GM12878 (cell line): Measurements from ENCODE around the gene CHRNG. TPM values are rescaled to one million over a fixed set of nuclear protein-coding genes. Genes with fewer than 3 reads are reported as not detected.

ENCODE experiments used
- ATAC-seq: fragments of 200-7000 bp; cut with Tn5 transposase; 3 replicates; pipeline ENCODE4 v1.9.1; 2020; ENCODE audit warnings: mild to moderate bottlenecking, moderate library complexity
- BruUV-seq: library from RNA; stranded (reverse); fragments of 400-500 nt; replicated peaks from 2 replicates; lab custom pipeline; 2021; lab: Mats Ljungman, UMichigan
- CTCF ChIA-PET: fragments of 300-600 bp; sonication (Branson Sonifier 250); formaldehyde crosslinking; extraction: SDS; loops from one replicate; lab custom pipeline; 2021; ENCODE audit warnings: inconsistent platforms; lab: Yijun Ruan, JAX
- POLR2A ChIA-PET: fragments of 350-600 bp; formaldehyde crosslinking; extraction: SDS; loops from one replicate; lab custom pipeline; 2021; ENCODE audit warnings: inconsistent platforms; lab: Charles Lee
- RAD21 ChIA-PET: fragments of 300-600 bp; sonication (Branson Sonifier 250); formaldehyde crosslinking; loops from one replicate; lab custom pipeline; 2023; ENCODE audit warnings: antibody characterized with exemption; ENCODE audit not compliant: unreplicated experiment; lab: Charles Lee
- SMC1A ChIA-PET: fragments of 300-600 bp; sonication (Branson Sonifier 250); formaldehyde crosslinking; loops from one replicate; lab custom pipeline; 2023; ENCODE audit not compliant: unreplicated experiment, uncharacterized antibody; lab: Charles Lee
- DNase-seq: peaks from one replicate; pipeline ENCODE4 v3.0.0-alpha.2; 2011; ENCODE audit warnings: low read depth, low spot score
- FAIRE-seq: peaks from 3 replicates; lab custom pipeline; 2011; peaks lifted over from hg19 to GRCh38; lab: Jason Lieb, UNC
- H2AFZ ChIP-seq: 2 replicates; pipeline ENCODE4 v1.6.0; 2011; ENCODE audit warnings: low read depth, low read length, control low read depth; ENCODE audit not compliant: control insufficient read depth
- H3K27ac ChIP-seq: 2 replicates; pipeline ENCODE4 v1.5.1; 2011; ENCODE audit warnings: control low read depth; ENCODE audit not compliant: control insufficient read depth, insufficient read depth
- H3K27me3 ChIP-seq, 2 experiments: replicated peaks in 1 of 2; 2 replicates each; pipeline versions ENCODE4 v1.6.0 to v1.6.1; 2011; ENCODE audit warnings: low read length in 1 of 2; ENCODE audit not compliant: control insufficient read depth in 2 of 2, insufficient read depth in 2 of 2
- H3K36me3 ChIP-seq, 2 experiments: 2 replicates each; pipeline ENCODE4 v1.5.1; 2011; ENCODE audit warnings: low read length in 1 of 2; ENCODE audit not compliant: control insufficient read depth in 2 of 2, insufficient read depth in 2 of 2
- H3K4me1 ChIP-seq: 2 replicates; pipeline ENCODE4 v1.6.1; 2011; ENCODE audit warnings: mild to moderate bottlenecking, low read length, moderate library complexity, mixed read lengths; ENCODE audit not compliant: control insufficient read depth, insufficient read depth
- H3K4me2 ChIP-seq: 2 replicates; pipeline ENCODE4 v1.6.0; 2011; ENCODE audit warnings: control low read depth; ENCODE audit not compliant: control insufficient read depth, insufficient read depth
- H3K4me3 ChIP-seq: fragments of 200-600 bp; sonication (generic); 2 replicates; pipeline ENCODE4 v1.5.1; 2016
- H3K79me2 ChIP-seq: 2 replicates; pipeline ENCODE4 v1.6.0; 2011; ENCODE audit warnings: low read length; ENCODE audit not compliant: control insufficient read depth, insufficient read depth
- H3K9ac ChIP-seq: 2 replicates; pipeline ENCODE4 v1.8.0; 2011; ENCODE audit warnings: low read length, control low read depth, mixed read lengths; ENCODE audit not compliant: control insufficient read depth, insufficient read depth
- H3K9me3 ChIP-seq: replicated peaks from 3 replicates; pipeline ENCODE4 v1.5.1; 2011; ENCODE audit warnings: mild to moderate bottlenecking, low read length; ENCODE audit not compliant: control insufficient read depth, insufficient read depth
- H4K20me1 ChIP-seq: 2 replicates; pipeline ENCODE4 v1.6.0; 2011; ENCODE audit not compliant: control insufficient read depth, insufficient read depth
- BACH1 ChIP-seq: fragments of 450-650 bp; IDR thresholded peaks from 2 replicates; pipeline ENCODE4 v1.6.1; 2017; ENCODE audit warnings: mild to moderate bottlenecking, borderline replicate concordance
- CEBPB ChIP-seq, 2 experiments: fragments of 150-350 bp in 1 of 2; IDR thresholded peaks; 2 replicates each; pipeline ENCODE4 v1.6.1; 2012 to 2014; ENCODE audit warnings: low read depth in 2 of 2, low read length in 2 of 2, borderline replicate concordance in 1 of 2, inconsistent platforms in 1 of 2
- CHD2 ChIP-seq: IDR thresholded peaks from 2 replicates; pipeline ENCODE4 v1.6.1; 2011; ENCODE audit warnings: low read depth, low read length, improper control_type of control experiment, borderline replicate concordance
- ETV6 ChIP-seq, 2 experiments: fragments of 450-650 bp in 1 of 2; IDR thresholded peaks in 1 of 2; conservative IDR thresholded peaks in 1 of 2; 2 replicates each; pipeline ENCODE4 v1.6.1; 2014; ENCODE audit warnings: antibody characterized with exemption in 1 of 2, borderline replicate concordance in 1 of 2, low read depth in 1 of 2, mild to moderate bottlenecking in 1 of 2, moderate library complexity in 1 of 2
- GABPA ChIP-seq: IDR thresholded peaks from 2 replicates; pipeline ENCODE4 v1.6.1; 2014; ENCODE audit warnings: antibody characterized with exemption, low read depth, mild to moderate bottlenecking, inconsistent platforms
- GATAD2B ChIP-seq: fragments of 450-650 bp; conservative IDR thresholded peaks from 2 replicates; pipeline ENCODE4 v1.6.1; 2017; ENCODE audit warnings: low read depth, mild to moderate bottlenecking, moderate library complexity
- JUNB ChIP-seq: IDR thresholded peaks from 2 replicates; pipeline ENCODE4 v1.6.1; 2016; ENCODE audit warnings: antibody characterized with exemption, mild to moderate bottlenecking
- KAT2A ChIP-seq: conservative IDR thresholded peaks from 2 replicates; pipeline ENCODE4 v1.6.1; 2011; ENCODE audit warnings: low read depth, low read length; ENCODE audit not compliant: control insufficient read depth
- KLF5 ChIP-seq: fragments of 450-650 bp; IDR thresholded peaks from 2 replicates; pipeline ENCODE4 v1.6.1; 2014; ENCODE audit warnings: mild to moderate bottlenecking; ENCODE audit not compliant: partially characterized antibody
- MTA2 ChIP-seq: fragments of 450-650 bp; IDR thresholded peaks from 2 replicates; pipeline ENCODE4 v1.6.1; 2016; ENCODE audit warnings: low read depth, mild to moderate bottlenecking, moderate library complexity
- POLR2A ChIP-seq: IDR thresholded peaks from 2 replicates; pipeline ENCODE4 v1.6.1; 2011; ENCODE audit warnings: low read depth, mild to moderate bottlenecking, low read length
- POU2F2 ChIP-seq: IDR thresholded peaks from 3 replicates; pipeline ENCODE4 v1.6.1; 2011; ENCODE audit warnings: low read depth, mild to moderate bottlenecking, low read length, borderline replicate concordance
- SIX5 ChIP-seq: IDR thresholded peaks from 2 replicates; pipeline ENCODE4 v1.6.1; 2011; ENCODE audit warnings: mild to moderate bottlenecking, low read depth, low read length, moderate library complexity; ENCODE audit not compliant: severe bottlenecking
- SMAD5 ChIP-seq: IDR thresholded peaks from 2 replicates; pipeline ENCODE4 v1.6.1; 2016; ENCODE audit warnings: antibody characterized with exemption, low read depth
- SRF ChIP-seq, 2 experiments: IDR thresholded peaks; 2 replicates each; pipeline ENCODE4 v1.6.1; 2011; ENCODE audit warnings: low read depth in 2 of 2, low read length in 2 of 2, mild to moderate bottlenecking in 1 of 2, moderate library complexity in 1 of 2
- STAT1 ChIP-seq: fragments of 450-650 bp; conservative IDR thresholded peaks from 2 replicates; pipeline ENCODE4 v1.6.1; 2014; ENCODE audit warnings: antibody characterized with exemption, mild to moderate bottlenecking
- STAT3 ChIP-seq: IDR thresholded peaks from 2 replicates; pipeline ENCODE4 v1.6.1; 2011; ENCODE audit warnings: low read depth, low read length, improper control_type of control experiment
- WGBS: methylation state at CpG from one replicate; pipeline ENCODE4 v1.1.6; 2016; ENCODE audit warnings: low lambda C conversion rate; ENCODE audit not compliant: insufficient replicate concordance, insufficient coverage; ENCODE audit errors: missing lambda C conversion rate; 5-methylcytosine and 5-hydroxymethylcytosine counted together
- in situ Hi-C: fragments of 300-500 bp; cut with MboI; formaldehyde crosslinking; loops from 9 replicates; pipeline ENCODE4 v1.14.3; 2018; ENCODE audit warnings: mixed read lengths
- intact Hi-C: fragments of 100-400 bp; cut with micrococcal nuclease; formaldehyde crosslinking; loops from one replicate; pipeline ENCODE4 v1.14.2; 2022; ENCODE audit not compliant: unreplicated experiment
- polyA plus RNA-seq, 11 experiments: library from polyadenylated mRNA; depleted of rRNA in 4 of 11; unstranded in 6 of 11; stranded (reverse) in 5 of 11; fragments of >200 nt; fragmentation: Nextera tagmentation in 4 of 11; fragmentation: Illumina TruSeq in 1 of 11; extraction: Ambion mirVana in 4 of 11; extraction: Trizol in 1 of 11; gene quantifications; 1 replicate in 1 of 11; 2 replicates in 10 of 11; pipeline versions ENCODE4 v1.2.1 to v1.2.3, GENCODE V29; 2011 to 2016; ENCODE audit warnings: inconsistent platforms in 2 of 11, missing spikeins in 2 of 11, low read depth in 1 of 11
- total RNA-seq, 4 experiments: library from RNA; depleted of rRNA in 3 of 4; stranded (reverse); fragments of >200 nt in 3 of 4; fragmentation: Illumina TruSeq in 1 of 4; extraction: Trizol in 1 of 4; gene quantifications; 2 replicates each; pipeline versions ENCODE4 v1.2.1 to v1.2.3, GENCODE V29; 2013 to 2021
- TF ChIP-seq, protein P1 (sequence below): fragments of 450-650 bp; IDR thresholded peaks from 2 replicates; pipeline ENCODE4 v1.6.1; 2018; ENCODE audit warnings: borderline replicate concordance, mild to moderate bottlenecking; ENCODE audit not compliant: partially characterized antibody
- TF ChIP-seq, protein P2 (sequence below): fragments of 450-650 bp; IDR thresholded peaks from 2 replicates; pipeline ENCODE4 v1.6.1; 2016; ENCODE audit warnings: mild to moderate bottlenecking, moderate library complexity, borderline replicate concordance

Gene CHRNG
- total and polyA plus RNA-seq, 10 of the 15 experiments (the other 5 are each of a cell fraction or from before 2014, with no cell fraction given): 0.17 TPM; not detected in 9

DNA sequence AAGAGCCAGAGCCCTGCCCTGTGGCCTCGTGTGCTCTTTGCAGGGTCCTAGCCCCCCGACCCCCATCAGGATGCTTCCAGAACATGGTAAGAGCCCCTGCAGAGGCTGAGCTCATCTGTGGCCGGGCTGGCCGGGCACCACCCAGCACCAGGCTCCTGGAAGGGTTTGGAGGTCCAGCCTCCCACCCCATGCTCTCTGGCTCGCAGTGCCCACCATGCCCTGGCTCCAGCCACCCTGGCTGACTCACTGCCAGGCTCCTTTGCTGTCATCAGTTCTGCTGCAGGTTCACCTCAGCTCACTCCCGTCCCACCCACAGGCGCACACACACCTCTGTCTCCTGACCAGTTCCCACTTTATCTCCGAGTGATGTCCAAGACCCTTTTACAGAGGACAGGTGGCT is 48.5 kb downstream of the CHRNG start:
- Histone ChIP-seq H3K79me2 (no peaks in the 10 kb centered on the region), H4K20me1 (no peaks in the 10 kb centered on the region), H2AFZ (no peak overlapping the region), H3K9ac (no peak overlapping the region), H3K4me2 (no peak overlapping the region), H3K4me1 (no peaks in the 10 kb centered on the region), H3K27me3 (no peaks in the 10 kb centered on the region), H3K4me3 (no peak overlapping the region), H3K27ac (no peak overlapping the region), H3K9me3 (no peaks in the 10 kb centered on the region), H3K36me3 (0 out of 4 replicates have a peak, but pooled peaks cover 0 to 4% of the 10 kb centered on the region in 2 experiments)
- ChIA-PET POLR2A (no interaction called here), CTCF (no interaction called here), SMC1A (no interaction called here), RAD21 (no interaction called here)
- DNase-seq: no peak
- in situ Hi-C loops: no loop called here
- intact Hi-C loops: no loop called here
- BruUV-seq: no TSS peak
- 51% methylated on average over 8 of the region's 8 CpGs for whole genome bisulfite sequencing
- no peak for TF ChIP-seq JUNB
- TF ChIP-seq KAT2A: no peak
- no peak for TF ChIP-seq CEBPB (IDR thresholded peaks at IDR 0.05; ENCODE audit: borderline replicate concordance in 1 of 2, low read depth in 2 of 2, low read length in 2 of 2)
- no peak for TF ChIP-seq MTA2
- TF ChIP-seq STAT1: no peak
- TF ChIP-seq, protein P1, sequence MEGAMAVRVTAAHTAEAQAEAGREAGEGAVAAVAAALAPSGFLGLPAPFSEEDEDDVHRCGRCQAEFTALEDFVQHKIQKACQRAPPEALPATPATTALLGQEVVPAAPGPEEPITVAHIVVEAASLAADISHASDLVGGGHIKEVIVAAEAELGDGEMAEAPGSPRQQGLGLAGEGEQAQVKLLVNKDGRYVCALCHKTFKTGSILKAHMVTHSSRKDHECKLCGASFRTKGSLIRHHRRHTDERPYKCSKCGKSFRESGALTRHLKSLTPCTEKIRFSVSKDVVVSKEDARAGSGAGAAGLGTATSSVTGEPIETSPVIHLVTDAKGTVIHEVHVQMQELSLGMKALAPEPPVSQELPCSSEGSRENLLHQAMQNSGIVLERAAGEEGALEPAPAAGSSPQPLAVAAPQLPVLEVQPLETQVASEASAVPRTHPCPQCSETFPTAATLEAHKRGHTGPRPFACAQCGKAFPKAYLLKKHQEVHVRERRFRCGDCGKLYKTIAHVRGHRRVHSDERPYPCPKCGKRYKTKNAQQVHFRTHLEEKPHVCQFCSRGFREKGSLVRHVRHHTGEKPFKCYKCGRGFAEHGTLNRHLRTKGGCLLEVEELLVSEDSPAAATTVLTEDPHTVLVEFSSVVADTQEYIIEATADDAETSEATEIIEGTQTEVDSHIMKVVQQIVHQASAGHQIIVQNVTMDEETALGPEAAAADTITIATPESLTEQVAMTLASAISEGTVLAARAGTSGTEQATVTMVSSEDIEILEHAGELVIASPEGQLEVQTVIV: no peak
- no peak for TF ChIP-seq ETV6 (conservative IDR thresholded peaks at IDR 0.05 in 1 of 2, IDR thresholded peaks at IDR 0.05 in 1 of 2; ENCODE audit: borderline replicate concordance in 1 of 2, low read depth in 1 of 2)
- no peak for TF ChIP-seq SRF (IDR thresholded peaks at IDR 0.05; ENCODE audit: low read depth in 2 of 2, low read length in 2 of 2)
- no peak for TF ChIP-seq KLF5
- no peak for TF ChIP-seq POLR2A
- no peak for TF ChIP-seq CHD2
- no peak for TF ChIP-seq SMAD5
- TF ChIP-seq POU2F2: no peak
- TF ChIP-seq, protein P2, sequence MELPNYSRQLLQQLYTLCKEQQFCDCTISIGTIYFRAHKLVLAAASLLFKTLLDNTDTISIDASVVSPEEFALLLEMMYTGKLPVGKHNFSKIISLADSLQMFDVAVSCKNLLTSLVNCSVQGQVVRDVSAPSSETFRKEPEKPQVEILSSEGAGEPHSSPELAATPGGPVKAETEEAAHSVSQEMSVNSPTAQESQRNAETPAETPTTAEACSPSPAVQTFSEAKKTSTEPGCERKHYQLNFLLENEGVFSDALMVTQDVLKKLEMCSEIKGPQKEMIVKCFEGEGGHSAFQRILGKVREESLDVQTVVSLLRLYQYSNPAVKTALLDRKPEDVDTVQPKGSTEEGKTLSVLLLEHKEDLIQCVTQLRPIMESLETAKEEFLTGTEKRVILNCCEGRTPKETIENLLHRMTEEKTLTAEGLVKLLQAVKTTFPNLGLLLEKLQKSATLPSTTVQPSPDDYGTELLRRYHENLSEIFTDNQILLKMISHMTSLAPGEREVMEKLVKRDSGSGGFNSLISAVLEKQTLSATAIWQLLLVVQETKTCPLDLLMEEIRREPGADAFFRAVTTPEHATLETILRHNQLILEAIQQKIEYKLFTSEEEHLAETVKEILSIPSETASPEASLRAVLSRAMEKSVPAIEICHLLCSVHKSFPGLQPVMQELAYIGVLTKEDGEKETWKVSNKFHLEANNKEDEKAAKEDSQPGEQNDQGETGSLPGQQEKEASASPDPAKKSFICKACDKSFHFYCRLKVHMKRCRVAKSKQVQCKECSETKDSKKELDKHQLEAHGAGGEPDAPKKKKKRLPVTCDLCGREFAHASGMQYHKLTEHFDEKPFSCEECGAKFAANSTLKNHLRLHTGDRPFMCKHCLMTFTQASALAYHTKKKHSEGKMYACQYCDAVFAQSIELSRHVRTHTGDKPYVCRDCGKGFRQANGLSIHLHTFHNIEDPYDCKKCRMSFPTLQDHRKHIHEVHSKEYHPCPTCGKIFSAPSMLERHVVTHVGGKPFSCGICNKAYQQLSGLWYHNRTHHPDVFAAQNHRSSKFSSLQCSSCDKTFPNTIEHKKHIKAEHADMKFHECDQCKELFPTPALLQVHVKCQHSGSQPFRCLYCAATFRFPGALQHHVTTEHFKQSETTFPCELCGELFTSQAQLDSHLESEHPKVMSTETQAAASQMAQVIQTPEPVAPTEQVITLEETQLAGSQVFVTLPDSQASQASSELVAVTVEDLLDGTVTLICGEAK: no peak
- no peak for TF ChIP-seq GATAD2B
- no peak for TF ChIP-seq BACH1
- TF ChIP-seq GABPA: no peak
- no peak for TF ChIP-seq SIX5
- no peak for TF ChIP-seq STAT3
- no peak for ATAC-seq
- no peak for FAIRE-seq
